ENCODE data around the gene GRID2. TPM values are rescaled to one million over a fixed set of nuclear protein-coding genes. Genes with fewer than 3 reads are reported as not detected.

Gene GRID2
- total RNA-seq, 2 donors from 2014 or later = not detected

DNA sequence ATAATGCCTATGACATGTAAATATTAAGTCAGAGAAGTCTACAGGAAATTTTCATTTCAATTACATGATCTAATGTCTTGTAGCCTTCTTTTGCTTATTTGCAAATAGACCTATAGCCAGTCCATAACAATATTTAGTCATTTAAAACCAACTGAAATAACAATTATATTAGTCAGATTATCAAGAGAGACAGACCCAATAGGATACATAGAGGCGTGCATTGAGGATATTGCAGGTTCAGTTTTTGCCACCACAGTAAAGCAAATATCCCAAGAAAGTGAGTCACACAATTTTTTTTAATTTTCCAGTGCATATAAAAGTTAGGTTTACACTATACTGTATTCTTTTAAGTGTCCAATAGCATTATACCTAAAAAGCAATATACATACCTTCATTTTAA lies 1175.0 kb downstream of the GRID2 start:
- DNase-seq = no peak

DNA sequence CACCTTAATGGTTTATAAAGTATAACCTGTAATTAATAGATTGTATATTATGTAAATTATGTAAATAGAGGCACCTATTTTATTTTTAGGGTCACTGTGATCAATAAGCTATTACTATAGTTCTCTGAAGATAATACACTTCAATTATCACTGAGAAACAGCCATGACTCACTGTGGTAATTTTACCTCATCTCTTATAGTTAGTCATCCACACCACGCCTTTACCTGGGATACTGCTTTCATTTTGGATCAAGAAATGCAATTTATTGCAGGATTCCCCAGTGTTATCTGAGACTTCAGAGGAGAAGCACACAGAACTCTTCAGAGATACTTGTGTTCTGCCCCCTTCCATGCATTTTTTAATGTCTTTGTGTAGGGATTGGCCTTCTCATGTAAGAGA lies 1176.7 kb downstream of the GRID2 start:
- Histone ChIP-seq H3K36me3 (no peaks in the 10 kb centered on the region), H3K9ac (ENCODE audit: low read depth in 2 of 2, low read length in 2 of 2) (no peak overlapping the region), H3K4me3 (no peak overlapping the region), H3K4me1 (no peaks in the 10 kb centered on the region), H3K27ac (no peak overlapping the region), H3K27me3 (no peaks in the 10 kb centered on the region), H3K9me3 (no peaks in the 10 kb centered on the region)
- TF ChIP-seq, protein P1, sequence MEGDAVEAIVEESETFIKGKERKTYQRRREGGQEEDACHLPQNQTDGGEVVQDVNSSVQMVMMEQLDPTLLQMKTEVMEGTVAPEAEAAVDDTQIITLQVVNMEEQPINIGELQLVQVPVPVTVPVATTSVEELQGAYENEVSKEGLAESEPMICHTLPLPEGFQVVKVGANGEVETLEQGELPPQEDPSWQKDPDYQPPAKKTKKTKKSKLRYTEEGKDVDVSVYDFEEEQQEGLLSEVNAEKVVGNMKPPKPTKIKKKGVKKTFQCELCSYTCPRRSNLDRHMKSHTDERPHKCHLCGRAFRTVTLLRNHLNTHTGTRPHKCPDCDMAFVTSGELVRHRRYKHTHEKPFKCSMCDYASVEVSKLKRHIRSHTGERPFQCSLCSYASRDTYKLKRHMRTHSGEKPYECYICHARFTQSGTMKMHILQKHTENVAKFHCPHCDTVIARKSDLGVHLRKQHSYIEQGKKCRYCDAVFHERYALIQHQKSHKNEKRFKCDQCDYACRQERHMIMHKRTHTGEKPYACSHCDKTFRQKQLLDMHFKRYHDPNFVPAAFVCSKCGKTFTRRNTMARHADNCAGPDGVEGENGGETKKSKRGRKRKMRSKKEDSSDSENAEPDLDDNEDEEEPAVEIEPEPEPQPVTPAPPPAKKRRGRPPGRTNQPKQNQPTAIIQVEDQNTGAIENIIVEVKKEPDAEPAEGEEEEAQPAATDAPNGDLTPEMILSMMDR (IDR thresholded peaks at IDR 0.05) = no peak
- DNase-seq = no peak
- intact Hi-C loops (cut with DNase I) = no loop called here

More for the DNA sequence above, 1175.0 kb downstream of the GRID2 start:
- Histone ChIP-seq H3K27me3 (no peaks in the 10 kb centered on the region), H3K4me1 (no peaks in the 10 kb centered on the region), H3K27ac (no peak overlapping the region), H3K9me3 (no peaks in the 10 kb centered on the region), H3K36me3 (no peaks in the 10 kb centered on the region), H3K4me3 (no peak overlapping the region), H3K9ac (ENCODE audit: low read depth in 2 of 2, low read length in 2 of 2) (no peak overlapping the region)
- TF ChIP-seq, protein P1 (IDR thresholded peaks at IDR 0.05) = no peak
- intact Hi-C loops (cut with DNase I) = no loop called here

DNA sequence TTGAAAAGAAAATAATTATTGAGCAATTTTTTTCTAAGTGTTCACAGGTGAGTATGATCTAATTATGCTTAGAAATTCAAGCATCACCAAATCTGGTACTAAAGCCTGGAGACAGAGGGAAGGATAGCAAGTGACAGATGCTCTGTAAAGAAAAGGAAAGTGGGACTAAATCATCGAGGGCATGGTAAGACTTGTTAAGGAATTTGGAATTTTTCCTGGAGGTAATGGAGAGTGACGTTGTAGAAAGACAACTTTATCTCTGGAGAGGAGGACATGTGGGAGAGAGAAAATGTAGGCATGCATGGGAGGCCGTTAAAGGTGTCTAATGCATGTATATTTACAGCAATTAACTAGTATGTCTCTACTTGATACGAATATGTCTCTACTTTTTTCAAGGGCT lies 1191.6 kb downstream of the GRID2 start:
- Histone ChIP-seq H3K4me1 (no peaks in the 10 kb centered on the region), H3K4me3 (no peak overlapping the region), H3K27me3 (no peaks in the 10 kb centered on the region), H3K36me3 (no peaks in the 10 kb centered on the region), H3K9ac (ENCODE audit: low read depth in 2 of 2, low read length in 2 of 2) (no peak overlapping the region), H3K9me3 (no peaks in the 10 kb centered on the region), H3K27ac (no peak overlapping the region)
- intact Hi-C loops (cut with DNase I) = no loop called here
- DNase-seq = no peak
- TF ChIP-seq, protein P1 (IDR thresholded peaks at IDR 0.05) = no peak

DNA sequence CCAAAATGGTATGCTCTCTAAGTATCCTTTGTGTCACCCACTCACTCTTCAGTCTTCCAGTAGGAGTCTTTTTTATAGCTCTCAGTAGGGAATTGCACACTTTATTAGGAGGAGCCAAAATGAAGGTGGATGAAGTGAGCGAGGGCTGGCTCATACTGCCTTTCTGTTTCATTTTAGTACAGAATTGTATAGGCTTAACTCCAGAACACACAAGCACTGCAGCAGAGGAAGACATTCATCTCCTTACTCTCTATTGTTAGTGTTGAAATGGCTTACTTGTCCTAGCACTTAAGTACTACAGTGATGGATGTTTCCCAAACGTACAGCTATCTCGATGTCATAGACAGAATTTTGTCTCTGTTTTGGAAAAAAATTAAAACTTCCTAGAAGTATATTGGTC lies 1197.5 kb downstream of the GRID2 start:
- no peak for DNase-seq

DNA sequence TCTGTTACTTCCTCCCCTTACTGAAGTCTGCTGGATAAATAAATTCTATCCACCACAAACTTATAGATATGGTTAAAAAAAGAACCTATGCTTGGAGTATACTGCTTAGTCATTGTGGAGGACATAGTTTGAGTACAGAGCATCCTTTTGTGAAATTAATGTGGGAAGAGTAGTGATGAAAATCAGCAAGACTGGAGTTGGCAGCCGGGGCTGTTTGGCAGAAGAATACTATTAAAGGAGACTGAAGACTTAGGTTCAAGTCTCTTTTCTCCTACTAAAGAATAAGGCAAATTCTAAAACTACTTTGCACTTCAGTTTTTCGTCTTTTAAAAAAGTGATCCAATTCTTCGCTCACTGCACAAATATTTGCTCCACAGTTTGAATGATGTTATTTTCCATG lies 1198.2 kb downstream of the GRID2 start:
- no peaks in the 10 kb centered on the region for H3K9me3 ChIP-seq
- no peak overlapping the region for H3K27ac ChIP-seq
- no peaks in the 10 kb centered on the region for H3K4me1 ChIP-seq
- DNase-seq = no peak
- TF ChIP-seq, protein P1 (IDR thresholded peaks at IDR 0.05) = no peak
- intact Hi-C loops (cut with DNase I) = no loop called here
- H3K27me3 ChIP-seq = no peaks in the 10 kb centered on the region
- H3K4me3 ChIP-seq = no peak overlapping the region
- H3K9ac ChIP-seq (ENCODE audit: low read depth in 2 of 2, low read length in 2 of 2) = no peak overlapping the region
- no peaks in the 10 kb centered on the region for H3K36me3 ChIP-seq

More for the DNA sequence above, 1197.5 kb downstream of the GRID2 start:
- intact Hi-C loops (cut with DNase I) = no loop called here
- Histone ChIP-seq H3K27me3 (no peaks in the 10 kb centered on the region), H3K27ac (no peak overlapping the region), H3K4me1 (no peaks in the 10 kb centered on the region), H3K4me3 (no peak overlapping the region), H3K9me3 (no peaks in the 10 kb centered on the region), H3K9ac (ENCODE audit: low read depth in 2 of 2, low read length in 2 of 2) (no peak overlapping the region), H3K36me3 (no peaks in the 10 kb centered on the region)
- TF ChIP-seq, protein P1 (IDR thresholded peaks at IDR 0.05) = no peak

DNA sequence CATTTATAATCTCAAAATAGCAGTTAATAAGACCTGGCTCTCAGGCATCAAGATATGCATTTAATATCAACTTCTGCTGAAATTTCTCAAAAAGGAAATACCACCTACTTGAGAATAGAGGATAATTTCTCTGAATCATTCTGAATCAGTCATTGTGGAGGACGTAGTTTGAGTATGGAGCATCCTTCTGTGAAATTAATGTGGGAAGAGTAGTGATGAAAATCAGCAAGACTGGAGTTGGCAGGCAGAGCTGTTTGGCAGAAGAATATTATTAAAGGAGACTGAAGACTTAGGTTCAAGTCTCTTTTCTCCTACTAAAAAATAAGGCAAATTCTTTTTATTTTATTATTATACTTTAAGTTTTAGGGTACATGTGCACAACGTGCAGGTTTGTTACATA lies 1199.2 kb downstream of the GRID2 start:
- H3K4me3 ChIP-seq = no peak overlapping the region
- intact Hi-C loops (cut with DNase I) = no loop called here
- no peak overlapping the region for H3K27ac ChIP-seq
- TF ChIP-seq, protein P1 (IDR thresholded peaks at IDR 0.05) = no peak
- H3K27me3 ChIP-seq = no peaks in the 10 kb centered on the region
- no peak overlapping the region for H3K9ac ChIP-seq (ENCODE audit: low read depth in 2 of 2, low read length in 2 of 2)
- no peak for DNase-seq
- H3K36me3 ChIP-seq = no peaks in the 10 kb centered on the region
- no peaks in the 10 kb centered on the region for H3K4me1 ChIP-seq
- no peaks in the 10 kb centered on the region for H3K9me3 ChIP-seq
